Prostate gland (tissue), 2 donors: ENCODE results near the gene SMIM38. TPM values are rescaled to one million over a fixed set of nuclear protein-coding genes. Genes with fewer than 3 reads are reported as not detected.

Experiments
- DNase-seq: peaks from one replicate; pipeline ENCODE4 v3.0.0-alpha.2; 2019; ENCODE audit warnings: low spot score
- H3K27ac ChIP-seq, 2 donors: fragments of 200-600 bp; sonication (generic); 2 replicates each; pipeline ENCODE4 v1.5.1; 2017 to 2019
- H3K27me3 ChIP-seq: fragments of 200-600 bp; sonication (generic); replicated peaks from 2 replicates; pipeline ENCODE4 v1.5.1; 2019; ENCODE audit not compliant: insufficient read depth
- H3K36me3 ChIP-seq, 2 donors: fragments of 200-600 bp; sonication (generic); 1 replicate in 1 of 2; 2 replicates in 1 of 2; pipeline versions ENCODE4 v1.5.1 to v1.8.1; 2017 to 2019
- H3K4me1 ChIP-seq: fragments of 200-600 bp; sonication (generic); replicated peaks from 2 replicates; pipeline ENCODE4 v1.5.1; 2019
- H3K4me3 ChIP-seq, 2 donors: fragments of 200-600 bp; sonication (generic); 2 replicates each; pipeline ENCODE4 v1.5.1; 2017 to 2019
- H3K9me3 ChIP-seq: fragments of 200-600 bp; sonication (generic); 2 replicates; pipeline ENCODE4 v1.5.1; 2017
- CTCF ChIP-seq, 4 experiments: fragments of 200-600 bp in 2 of 4; fragments of 450-650 bp in 2 of 4; sonication (generic) in 2 of 4; IDR thresholded peaks; 1 replicate in 3 of 4; 2 replicates in 1 of 4; pipeline ENCODE4 v1.5.1; 2016 to 2019; ENCODE audit warnings: antibody characterized with exemption in 4 of 4, mild to moderate bottlenecking in 2 of 4, moderate library complexity in 2 of 4
- POLR2A ChIP-seq: fragments of 450-650 bp; IDR thresholded peaks from one replicate; pipeline ENCODE4 v1.6.1; 2016; ENCODE audit warnings: antibody characterized with exemption, mild to moderate bottlenecking
- POLR2AphosphoS5 ChIP-seq: sonication (generic); formaldehyde crosslinking; IDR thresholded peaks from one replicate; pipeline ENCODE4 v1.6.1; 2017; ENCODE audit warnings: antibody characterized with exemption
- WGBS: methylation state at CpG from one replicate; pipeline ENCODE4 v1.1.5; 2018; 5-methylcytosine and 5-hydroxymethylcytosine counted together
- intact Hi-C: fragments of 100-400 bp; cut with DNase I; formaldehyde crosslinking; loops from one replicate; pipeline ENCODE4 v1.14.2; 2022
- total RNA-seq, 2 donors: library from RNA; depleted of rRNA; stranded (reverse); fragments of >200 nt; gene quantifications; one replicate each; pipeline ENCODE4 v1.1.0, GENCODE V29; 2016

SMIM38 gene
- total RNA-seq, 2 donors from 2014 or later = 2.8 to 3.9 TPM

- H3K36me3 ChIP-seq = no peaks in the 10 kb centered on the region
- no peak for DNase-seq
- no peaks in the 10 kb centered on the region for H3K4me1 ChIP-seq
- no peaks in the 10 kb centered on the region for H3K9me3 ChIP-seq
- intact Hi-C loops = no loop called here
- no peaks in the 10 kb centered on the region for H3K27me3 ChIP-seq
- WGBS = 88% methylated on average over 7 of the region's 7 CpGs
- H3K4me3 ChIP-seq = no peak overlapping the region
- H3K27ac ChIP-seq = no peak overlapping the region
- TF ChIP-seq CTCF (IDR thresholded peaks at IDR 0.05) (no peak), POLR2A (no peak), POLR2AphosphoS5 (no peak)
Measured at GRCh38 chr11:69187540-69188065, 31.9 kb downstream of the SMIM38 start.

DNA sequence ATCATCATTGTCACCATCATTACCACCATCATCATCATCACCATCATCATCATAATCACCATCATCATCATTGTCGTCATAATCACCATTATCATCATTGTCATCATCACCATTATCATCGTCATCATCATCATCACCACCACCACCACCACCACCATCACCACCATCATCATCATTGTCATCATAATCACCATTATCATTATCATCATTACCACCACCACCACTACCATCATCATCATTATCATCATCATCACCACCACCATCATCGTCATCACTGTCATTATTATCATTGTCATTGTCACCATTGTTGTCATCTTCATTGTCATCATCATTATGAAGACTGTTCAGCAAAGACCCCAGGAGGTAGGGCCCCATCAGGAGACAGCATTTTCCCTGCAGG lies 33.3 kb downstream of the SMIM38 start:
- no peaks in the 10 kb centered on the region for H3K9me3 ChIP-seq
- intact Hi-C loops = no loop called here
- no peaks in the 10 kb centered on the region for H3K36me3 ChIP-seq
- H3K27ac ChIP-seq = no peak overlapping the region
- H3K27me3 ChIP-seq = no peaks in the 10 kb centered on the region
- TF ChIP-seq CTCF (IDR thresholded peaks at IDR 0.05) (no peak), POLR2A (no peak)
- no peaks in the 10 kb centered on the region for H3K4me1 ChIP-seq
- H3K4me3 ChIP-seq = no peak overlapping the region
- no peak for DNase-seq
- 79% methylated on average over 3 of the region's 3 CpGs for WGBS

- no peaks in the 10 kb centered on the region for H3K36me3 ChIP-seq
- TF ChIP-seq CTCF (IDR thresholded peaks at IDR 0.05) (no peak), POLR2A (no peak), POLR2AphosphoS5 (no peak)
- no peak overlapping the region for H3K27ac ChIP-seq
- H3K9me3 ChIP-seq = no peaks in the 10 kb centered on the region
- 91% methylated on average over 18 of the region's 18 CpGs for WGBS
- H3K4me3 ChIP-seq = no peak overlapping the region
- H3K4me1 ChIP-seq = no peaks in the 10 kb centered on the region
- no peak for DNase-seq
- intact Hi-C loops = no loop called here
- no peaks in the 10 kb centered on the region for H3K27me3 ChIP-seq
Measured at GRCh38 chr11:69190796-69191536, 35.2 kb downstream of the SMIM38 start.

- no peak for TF ChIP-seq POLR2A
- no peak for TF ChIP-seq CTCF (IDR thresholded peaks at IDR 0.05)
- TF ChIP-seq POLR2AphosphoS5 = no peak
- no peak for DNase-seq
- 56% methylated on average over 17 of the region's 17 CpGs for WGBS
Measured at GRCh38 chr11:69192301-69192721, 36.6 kb downstream of the SMIM38 start.

GRCh38 chr11:69193151-69193550 lies 37.4 kb downstream of the SMIM38 start:
- Histone ChIP-seq H3K4me3 (no peak overlapping the region), H3K27ac (no peak overlapping the region), H3K36me3 (no peaks in the 10 kb centered on the region), H3K9me3 (no peaks in the 10 kb centered on the region), H3K27me3 (no peaks in the 10 kb centered on the region), H3K4me1 (no peaks in the 10 kb centered on the region)
- no peak for DNase-seq
- no peak for TF ChIP-seq POLR2A
- no peak for TF ChIP-seq CTCF (IDR thresholded peaks at IDR 0.05)
- TF ChIP-seq POLR2AphosphoS5 = no peak
- intact Hi-C loops = no loop called here
- 56% methylated on average over 5 of the region's 5 CpGs for WGBS

More at GRCh38 chr11:69192301-69192721, 36.6 kb downstream of the SMIM38 start:
- Histone ChIP-seq H3K27ac (no peak overlapping the region), H3K27me3 (no peaks in the 10 kb centered on the region), H3K4me1 (no peaks in the 10 kb centered on the region), H3K36me3 (no peaks in the 10 kb centered on the region), H3K4me3 (no peak overlapping the region), H3K9me3 (no peaks in the 10 kb centered on the region)
- intact Hi-C loops = no loop called here
